PFSK-1 (cell line): ENCODE results near the gene CEP295NL.

Experiments
- POLR2AphosphoS5 ChIP-seq: IDR thresholded peaks from 2 replicates; pipeline ENCODE4 v1.6.1; 2012; ENCODE audit warnings: low read depth, mild to moderate bottlenecking, control low read depth, low read length, moderate library complexity
- REST ChIP-seq, 2 experiments: IDR thresholded peaks; 2 replicates each; pipeline versions ENCODE4 v1.6.1 to v1.8.0; 2011 to 2012; ENCODE audit warnings: low read depth in 2 of 2, low read length in 2 of 2, control low read depth in 1 of 2, inconsistent platforms in 1 of 2, mild to moderate bottlenecking in 1 of 2, moderate library complexity in 1 of 2; ENCODE audit not compliant: insufficient read depth in 1 of 2
- SIN3A ChIP-seq: IDR thresholded peaks from 2 replicates; pipeline ENCODE4 v1.6.1; 2012; ENCODE audit warnings: mild to moderate bottlenecking, low read length, moderate library complexity, borderline replicate concordance; ENCODE audit not compliant: insufficient read depth
- TAF1 ChIP-seq: IDR thresholded peaks from 2 replicates; pipeline ENCODE4 v1.6.1; 2012; ENCODE audit warnings: low read length, control low read depth, borderline replicate concordance; ENCODE audit not compliant: insufficient read depth

- no peak for TF ChIP-seq POLR2AphosphoS5
- no peak for TF ChIP-seq TAF1
- no peak for TF ChIP-seq REST (IDR thresholded peaks at IDR 0.05; ENCODE audit: insufficient read depth in 1 of 2, low read depth in 2 of 2, low read length in 2 of 2)
- TF ChIP-seq SIN3A: no peak
These were observed 49.7 kb upstream of the CEP295NL start for GRCh38 chr17:78952706-78953105.
